Uterus (tissue), 2 donors: ENCODE data around the gene LDLRAD4.

Experiments used
- POLR2A ChIP-seq, 2 donors: fragments of 450-650 bp; IDR thresholded peaks; one replicate each; pipeline ENCODE4 v1.6.1; 2016; ENCODE audit warnings: antibody characterized with exemption in 2 of 2, mild to moderate bottlenecking in 1 of 2, moderate library complexity in 1 of 2
- TF ChIP-seq, protein P1 (sequence below), 4 experiments: fragments of 200-600 bp in 2 of 4; fragments of 450-650 bp in 2 of 4; sonication (generic) in 2 of 4; IDR thresholded peaks; one replicate each; pipeline ENCODE4 v1.5.1; 2016 to 2019; ENCODE audit warnings: antibody characterized with exemption in 4 of 4, mild to moderate bottlenecking in 2 of 4, moderate library complexity in 1 of 4

DNA sequence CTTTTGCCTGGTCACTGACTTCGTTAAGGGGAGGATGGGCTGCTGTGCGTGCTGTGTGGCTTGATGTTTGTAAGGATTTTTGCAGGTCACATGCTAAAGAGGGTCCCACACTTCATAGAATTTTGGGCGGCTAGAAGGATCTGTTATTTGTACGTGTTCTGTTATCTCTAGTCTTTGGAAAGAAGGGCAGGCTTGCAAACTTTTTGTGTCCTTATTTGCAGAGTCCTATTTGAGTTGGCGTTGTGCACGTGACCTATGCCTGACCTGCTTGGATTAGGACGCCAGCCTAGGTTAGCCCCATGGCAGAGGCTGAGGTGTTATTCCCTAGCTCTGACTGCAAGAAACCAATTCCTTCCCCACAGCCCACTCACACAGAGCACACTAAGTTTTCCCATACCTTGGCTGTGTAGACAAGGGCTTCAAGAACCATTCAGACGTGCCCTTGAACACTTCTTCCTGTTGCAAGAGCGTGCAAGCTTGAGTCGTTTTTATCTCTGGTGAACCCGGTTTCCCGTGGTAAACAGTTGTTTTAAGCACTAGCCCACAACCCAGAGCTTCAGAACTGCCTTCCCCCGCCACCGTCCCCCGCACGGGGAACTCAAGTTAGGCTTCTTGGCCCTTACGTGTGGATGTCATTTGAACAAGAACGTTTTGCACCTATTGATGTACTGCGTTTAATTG is 94.6 kb downstream of the LDLRAD4 start:
- no peak for TF ChIP-seq POLR2A (IDR thresholded peaks at IDR 0.05)
- TF ChIP-seq, protein P1, sequence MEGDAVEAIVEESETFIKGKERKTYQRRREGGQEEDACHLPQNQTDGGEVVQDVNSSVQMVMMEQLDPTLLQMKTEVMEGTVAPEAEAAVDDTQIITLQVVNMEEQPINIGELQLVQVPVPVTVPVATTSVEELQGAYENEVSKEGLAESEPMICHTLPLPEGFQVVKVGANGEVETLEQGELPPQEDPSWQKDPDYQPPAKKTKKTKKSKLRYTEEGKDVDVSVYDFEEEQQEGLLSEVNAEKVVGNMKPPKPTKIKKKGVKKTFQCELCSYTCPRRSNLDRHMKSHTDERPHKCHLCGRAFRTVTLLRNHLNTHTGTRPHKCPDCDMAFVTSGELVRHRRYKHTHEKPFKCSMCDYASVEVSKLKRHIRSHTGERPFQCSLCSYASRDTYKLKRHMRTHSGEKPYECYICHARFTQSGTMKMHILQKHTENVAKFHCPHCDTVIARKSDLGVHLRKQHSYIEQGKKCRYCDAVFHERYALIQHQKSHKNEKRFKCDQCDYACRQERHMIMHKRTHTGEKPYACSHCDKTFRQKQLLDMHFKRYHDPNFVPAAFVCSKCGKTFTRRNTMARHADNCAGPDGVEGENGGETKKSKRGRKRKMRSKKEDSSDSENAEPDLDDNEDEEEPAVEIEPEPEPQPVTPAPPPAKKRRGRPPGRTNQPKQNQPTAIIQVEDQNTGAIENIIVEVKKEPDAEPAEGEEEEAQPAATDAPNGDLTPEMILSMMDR (IDR thresholded peaks at IDR 0.05): no peak
